ENCODE results near the gene CLIP3. TPM values are rescaled to one million over a fixed set of nuclear protein-coding genes. Genes with fewer than 3 reads are reported as not detected.

CLIP3 gene
- total and polyA plus RNA-seq, 8 donors = 1.8 to 17.1 (median 6.5) TPM

GRCh38 chr19:35977446-35978222 is 55.0 kb downstream of the CLIP3 start:
- H3K36me3 ChIP-seq = no peaks in the 10 kb centered on the region
- DNase-seq = no peak
- no peaks in the 10 kb centered on the region for H3K4me1 ChIP-seq
- TF ChIP-seq POLR2A (IDR thresholded peaks at IDR 0.05) = no peak
- H3K9me3 ChIP-seq = no peaks in the 10 kb centered on the region
- intact Hi-C loops (cut with DNase I; ENCODE audit: low total_unique reads) = no loop called here
- H3K27ac ChIP-seq = no peak overlapping the region
- H3K4me3 ChIP-seq = no peak overlapping the region
- WGBS, 5 donors = 53 to 64% (median 54%) methylated on average over 11 to 14 of the region's 14 CpGs
- peaks cover 0 to 77% (median 11%) of the 10 kb centered on the region in 3 donors for H3K27me3 ChIP-seq

GRCh38 chr19:35975608-35976214 is 57.0 kb downstream of the CLIP3 start:
- peaks cover 0 to 69% (median 7%) of the 10 kb centered on the region in 3 donors for H3K27me3 ChIP-seq
- intact Hi-C loops (cut with DNase I; ENCODE audit: low total_unique reads) = no loop called here
- no peaks in the 10 kb centered on the region for H3K4me1 ChIP-seq
- H3K36me3 ChIP-seq = no peaks in the 10 kb centered on the region
- peak in 1 of 2 donors; percentile 65 for DNase-seq
- WGBS, 5 donors = 28 to 48% (median 40%) methylated on average over 5 of the region's 5 CpGs
- H3K27ac ChIP-seq = no peak overlapping the region
- H3K9me3 ChIP-seq = no peaks in the 10 kb centered on the region
- no peak for TF ChIP-seq POLR2AphosphoS5 (IDR thresholded peaks at IDR 0.05)
- no peak for TF ChIP-seq CTCF (IDR thresholded peaks at IDR 0.05)
- TF ChIP-seq EP300 (IDR thresholded peaks at IDR 0.05) = no peak
- no peak for TF ChIP-seq POLR2A (IDR thresholded peaks at IDR 0.05)
- no peak overlapping the region for H3K4me3 ChIP-seq

GRCh38 chr19:35973487-35973886 is 59.2 kb downstream of the CLIP3 start:
- Histone ChIP-seq H3K9me3 (no peaks in the 10 kb centered on the region), H3K27ac (no peak overlapping the region), H3K36me3 (no peaks in the 10 kb centered on the region), H3K27me3 (peaks cover 0 to 47% (median 0%) of the 10 kb centered on the region in 3 donors), H3K4me1 (no peaks in the 10 kb centered on the region), H3K4me3 (no peak overlapping the region)
- TF ChIP-seq EP300 (IDR thresholded peaks at IDR 0.05) (no peak), POLR2AphosphoS5 (IDR thresholded peaks at IDR 0.05) (no peak), POLR2A (IDR thresholded peaks at IDR 0.05) (no peak), CTCF (IDR thresholded peaks at IDR 0.05) (no peak)
- intact Hi-C loops (cut with DNase I; ENCODE audit: low total_unique reads) = no loop called here
- no peak for DNase-seq
- WGBS, 5 donors = 37 to 71% (median 42%) methylated on average over 2 to 8 of the region's 8 CpGs

GRCh38 chr19:35966771-35967170 is 65.9 kb downstream of the CLIP3 start:
- WGBS, 5 donors = 73 to 83% (median 80%) methylated on average over 3 of the region's 3 CpGs
- no peak overlapping the region for H3K27ac ChIP-seq
- H3K4me3 ChIP-seq = no peak overlapping the region
- peaks cover 0 to 27% (median 4%) of the 10 kb centered on the region in 3 donors for H3K27me3 ChIP-seq
- H3K4me1 ChIP-seq = no peaks in the 10 kb centered on the region
- no peak for DNase-seq
- intact Hi-C loops (cut with DNase I; ENCODE audit: low total_unique reads) = no loop called here
- H3K9me3 ChIP-seq = no peaks in the 10 kb centered on the region
- TF ChIP-seq CTCF (IDR thresholded peaks at IDR 0.05) = no peak
- TF ChIP-seq POLR2AphosphoS5 (IDR thresholded peaks at IDR 0.05) = no peak
- TF ChIP-seq POLR2A (IDR thresholded peaks at IDR 0.05) = no peak
- no peak for TF ChIP-seq EP300 (IDR thresholded peaks at IDR 0.05)
- H3K36me3 ChIP-seq = no peaks in the 10 kb centered on the region

Other genes with a start within 250 kb of the CLIP3 start
- gene PRODH2, start 220.0 kb downstream of the CLIP3 start, total RNA-seq = not detected
- gene PRODH2, start 220.0 kb downstream of the CLIP3 start, polyA plus RNA-seq = under 1 TPM in 1 of 3 donors, not detected in 2; 0.23 TPM
- 10 to 100 TPM in 1 of 5 donors, 1 to 10 TPM in 1, under 1 TPM in 1, not detected in 2; 0.37 to 17.9 (median 5.4) TPM for gene NPHS1, start 180.4 kb downstream of the CLIP3 start, total RNA-seq
- gene NPHS1, start 180.4 kb downstream of the CLIP3 start, polyA plus RNA-seq = under 1 TPM; 0.10 to 0.61 (median 0.25) TPM
- gene KIRREL2, start 176.0 kb downstream of the CLIP3 start, total RNA-seq = under 1 TPM in 2 of 5 donors, not detected in 3; 0.43 to 0.73 TPM
- gene KIRREL2, start 176.0 kb downstream of the CLIP3 start, polyA plus RNA-seq = under 1 TPM in 2 of 3 donors, not detected in 1; 0.56 to 0.65 TPM
- gene APLP1, start 164.3 kb downstream of the CLIP3 start, total RNA-seq = 10 to 100 TPM in 4 of 5 donors, 1 to 10 TPM in 1; 5.3 to 76.5 (median 18.8) TPM
- gene APLP1, start 164.3 kb downstream of the CLIP3 start, polyA plus RNA-seq = 10 to 100 TPM; 12.5 to 31.3 (median 18.1) TPM
- gene NFKBID, start 132.3 kb downstream of the CLIP3 start, total RNA-seq = 10 to 100 TPM in 3 of 5 donors, 1 to 10 TPM in 1, not detected in 1; 6.6 to 42.0 (median 17.6) TPM
- gene NFKBID, start 132.3 kb downstream of the CLIP3 start, polyA plus RNA-seq = 1 to 10 TPM; 2.4 to 7.1 (median 3.3) TPM
- gene HCST, start 130.3 kb downstream of the CLIP3 start, total RNA-seq = 10 to 100 TPM in 1 of 5 donors, 1 to 10 TPM in 1, not detected in 3; 5.0 to 12.5 TPM
- 10 to 100 TPM in 1 of 3 donors, 1 to 10 TPM in 2; 8.2 to 11.3 (median 9.2) TPM for gene HCST, start 130.3 kb downstream of the CLIP3 start, polyA plus RNA-seq
- 10 to 100 TPM in 2 of 5 donors, 1 to 10 TPM in 1, not detected in 2; 9.4 to 72.3 (median 14.1) TPM for gene TYROBP, start 124.6 kb downstream of the CLIP3 start, total RNA-seq
- 100 to 1,000 TPM in 1 of 3 donors, 10 to 100 TPM in 2; 38.4 to 106 (median 87.2) TPM for gene TYROBP, start 124.6 kb downstream of the CLIP3 start, polyA plus RNA-seq
- gene LRFN3, start 96.5 kb downstream of the CLIP3 start, total RNA-seq = 10 to 100 TPM in 2 of 5 donors, 1 to 10 TPM in 2, under 1 TPM in 1; 0.73 to 48.1 (median 4.0) TPM
- 1 to 10 TPM; 2.0 to 6.7 (median 2.6) TPM for gene LRFN3, start 96.5 kb downstream of the CLIP3 start, polyA plus RNA-seq
- 10 to 100 TPM in 3 of 5 donors, 1 to 10 TPM in 1, not detected in 1; 8.0 to 38.1 (median 21.1) TPM for gene SDHAF1, start 37.7 kb downstream of the CLIP3 start, total RNA-seq
- gene SDHAF1, start 37.7 kb downstream of the CLIP3 start, polyA plus RNA-seq = 10 to 100 TPM; 19.2 to 31.2 (median 28.3) TPM
- 10 to 100 TPM in 1 of 5 donors, 1 to 10 TPM in 3, not detected in 1; 1.3 to 11.2 (median 5.4) TPM for gene SYNE4, start 24.1 kb downstream of the CLIP3 start, total RNA-seq
- 1 to 10 TPM; 3.5 to 5.8 (median 4.6) TPM for gene SYNE4, start 24.1 kb downstream of the CLIP3 start, polyA plus RNA-seq
- 100 to 1,000 TPM in 2 of 5 donors, 10 to 100 TPM in 1, 1 to 10 TPM in 2; 8.8 to 187 (median 44.2) TPM for gene ALKBH6, start 18.7 kb downstream of the CLIP3 start, total RNA-seq
- gene ALKBH6, start 18.7 kb downstream of the CLIP3 start, polyA plus RNA-seq = 10 to 100 TPM in 2 of 3 donors, 1 to 10 TPM in 1; 9.8 to 25.8 (median 13.7) TPM
- gene THAP8, start 21.4 kb upstream of the CLIP3 start, total RNA-seq = 10 to 100 TPM in 1 of 5 donors, 1 to 10 TPM in 1, under 1 TPM in 2, not detected in 1; 0.29 to 12.8 (median 5.1) TPM
- 1 to 10 TPM; 4.4 to 4.7 (median 4.7) TPM for gene THAP8, start 21.4 kb upstream of the CLIP3 start, polyA plus RNA-seq
- gene WDR62, start 22.0 kb upstream of the CLIP3 start, total RNA-seq = 10 to 100 TPM in 1 of 5 donors, 1 to 10 TPM in 3, under 1 TPM in 1; 0.29 to 15.2 (median 2.7) TPM
- 1 to 10 TPM in 2 of 3 donors, under 1 TPM in 1; 0.31 to 1.3 (median 1.2) TPM for gene WDR62, start 22.0 kb upstream of the CLIP3 start, polyA plus RNA-seq
- gene OVOL3, start 78.3 kb upstream of the CLIP3 start, total RNA-seq = not detected
- gene OVOL3, start 78.3 kb upstream of the CLIP3 start, polyA plus RNA-seq = not detected
- 100 to 1,000 TPM in 1 of 5 donors, 10 to 100 TPM in 4; 16.2 to 199 (median 42.8) TPM for gene POLR2I, start 82.0 kb upstream of the CLIP3 start, total RNA-seq
- gene POLR2I, start 82.0 kb upstream of the CLIP3 start, polyA plus RNA-seq = 100 to 1,000 TPM in 2 of 3 donors, 10 to 100 TPM in 1; 84.0 to 123 (median 117) TPM
- 100 to 1,000 TPM in 1 of 5 donors, 10 to 100 TPM in 4; 32.1 to 263 (median 71.0) TPM for gene TBCB, start 82.6 kb upstream of the CLIP3 start, total RNA-seq
- 100 to 1,000 TPM; 137 to 165 (median 140) TPM for gene TBCB, start 82.6 kb upstream of the CLIP3 start, polyA plus RNA-seq
- 100 to 1,000 TPM in 4 of 5 donors, 10 to 100 TPM in 1; 93.7 to 188 (median 115) TPM for gene CAPNS1, start 107.2 kb upstream of the CLIP3 start, total RNA-seq
- gene CAPNS1, start 107.2 kb upstream of the CLIP3 start, polyA plus RNA-seq = 100 to 1,000 TPM; 500 to 575 (median 554) TPM
- gene COX7A1, start 119.6 kb upstream of the CLIP3 start, total RNA-seq = 10 to 100 TPM in 2 of 5 donors, 1 to 10 TPM in 2, not detected in 1; 4.0 to 21.0 (median 10.4) TPM
- gene COX7A1, start 119.6 kb upstream of the CLIP3 start, polyA plus RNA-seq = 10 to 100 TPM; 31.9 to 43.4 (median 32.7) TPM
- gene ZNF565, start 181.8 kb upstream of the CLIP3 start, total RNA-seq = 10 to 100 TPM in 1 of 5 donors, 1 to 10 TPM in 3, under 1 TPM in 1; 0.45 to 16.3 (median 2.3) TPM
- gene ZNF565, start 181.8 kb upstream of the CLIP3 start, polyA plus RNA-seq = 1 to 10 TPM; 2.1 to 3.4 (median 2.3) TPM
- gene ZNF146, start 182.2 kb upstream of the CLIP3 start, total RNA-seq = 100 to 1,000 TPM in 1 of 5 donors, 10 to 100 TPM in 3, 1 to 10 TPM in 1; 8.7 to 108 (median 63.5) TPM
- 10 to 100 TPM; 19.2 to 24.7 (median 22.2) TPM for gene ZNF146, start 182.2 kb upstream of the CLIP3 start, polyA plus RNA-seq

Data from stomach (tissue), 9 donors.